Stomach (tissue), 9 donors: ENCODE measurements around the gene FNDC1. TPM values are rescaled to one million over a fixed set of nuclear protein-coding genes. Genes with fewer than 3 reads are reported as not detected.

ENCODE experiments used
- DNase-seq, 2 donors: peaks; one replicate each; pipeline versions ENCODE4 v3.0.0 to v3.0.0-alpha.2; 2013 to 2019
- H3K27ac ChIP-seq, 5 donors: fragments of 200-600 bp in 4 of 5; sonication (generic) in 4 of 5; one replicate each; pipeline ENCODE4 v1.5.1; 2013 to 2019; ENCODE audit warnings: mild to moderate bottlenecking in 1 of 5, moderate library complexity in 1 of 5
- H3K27me3 ChIP-seq, 3 donors: fragments of 200-600 bp; sonication (generic); one replicate each; pipeline ENCODE4 v1.5.1; 2017 to 2019; ENCODE audit warnings: mixed run types in 1 of 3
- H3K36me3 ChIP-seq, 4 donors: fragments of 200-600 bp; sonication (generic); 1 replicate in 3 of 4; 2 replicates in 1 of 4; pipeline ENCODE4 v1.5.1; 2016 to 2019
- H3K4me1 ChIP-seq, 4 donors: fragments of 200-600 bp; sonication (generic); one replicate each; pipeline ENCODE4 v1.5.1; 2016 to 2019
- H3K4me3 ChIP-seq, 4 donors: fragments of 200-600 bp; sonication (generic) in 3 of 4; one replicate each; pipeline ENCODE4 v1.5.1; 2016 to 2019; ENCODE audit warnings: mild to moderate bottlenecking in 1 of 4
- H3K9me3 ChIP-seq, 4 donors: fragments of 200-600 bp; sonication (generic); one replicate each; pipeline ENCODE4 v1.5.1; 2016 to 2019
- EP300 ChIP-seq: sonication (generic); formaldehyde crosslinking; IDR thresholded peaks from one replicate; pipeline ENCODE4 v1.6.1; 2017; ENCODE audit warnings: antibody characterized with exemption
- POLR2A ChIP-seq, 4 donors: fragments of 450-650 bp; IDR thresholded peaks; one replicate each; pipeline ENCODE4 v1.6.1; 2016; ENCODE audit warnings: antibody characterized with exemption in 4 of 4, control low read depth in 2 of 4, mild to moderate bottlenecking in 1 of 4, moderate library complexity in 1 of 4
- POLR2AphosphoS5 ChIP-seq, 3 donors: sonication (generic); formaldehyde crosslinking; IDR thresholded peaks; one replicate each; pipeline ENCODE4 v1.6.1; 2016; ENCODE audit warnings: antibody characterized with exemption in 3 of 3
- whole genome bisulfite sequencing, 5 donors: extraction: QIAGEN DNeasy Blood & Tissue Kit in 3 of 5; methylation state at CpG; one replicate each; pipeline versions ENCODE4 v1.1.5 to v1.1.7; 2013 to 2018; 5-methylcytosine and 5-hydroxymethylcytosine counted together
- intact Hi-C: fragments of 100-400 bp; cut with DNase I; formaldehyde crosslinking; loops from one replicate; pipeline ENCODE4 v1.15.1; 2023; ENCODE audit warnings: low total_unique reads
- polyA plus RNA-seq, 3 donors: library from polyadenylated mRNA; stranded (reverse); fragments of 200-250 nt; gene quantifications; one replicate each; pipeline ENCODE4 v1.2.3, GENCODE V29; 2013
- total RNA-seq, 5 donors: library from RNA; depleted of rRNA; stranded (reverse); fragments of >200 nt; gene quantifications; one replicate each; pipeline versions ENCODE4 v1.1.0 to v1.2.3, GENCODE V29; 2014 to 2016
- TF ChIP-seq, protein P1 (sequence below), 7 experiments: fragments of 450-650 bp in 4 of 7; fragments of 200-600 bp in 3 of 7; sonication (generic) in 3 of 7; IDR thresholded peaks; one replicate each; pipeline ENCODE4 v1.5.1; 2016 to 2019; ENCODE audit warnings: antibody characterized with exemption in 7 of 7, control low read depth in 2 of 7, mild to moderate bottlenecking in 1 of 7
- donor health status: healthy with polysubstance abuse.
- donor health status: Bipolar disorder and iron deficiency.
- donor health status: healthy.

FNDC1 gene
- total and polyA plus RNA-seq, 8 donors = 0.06 to 11.0 (median 0.43) TPM; not detected in 3

GRCh38 chr6:159260208-159260607 is 91.0 kb downstream of the FNDC1 start:
- no peak for TF ChIP-seq POLR2A (IDR thresholded peaks at IDR 0.05)
- TF ChIP-seq, protein P1, sequence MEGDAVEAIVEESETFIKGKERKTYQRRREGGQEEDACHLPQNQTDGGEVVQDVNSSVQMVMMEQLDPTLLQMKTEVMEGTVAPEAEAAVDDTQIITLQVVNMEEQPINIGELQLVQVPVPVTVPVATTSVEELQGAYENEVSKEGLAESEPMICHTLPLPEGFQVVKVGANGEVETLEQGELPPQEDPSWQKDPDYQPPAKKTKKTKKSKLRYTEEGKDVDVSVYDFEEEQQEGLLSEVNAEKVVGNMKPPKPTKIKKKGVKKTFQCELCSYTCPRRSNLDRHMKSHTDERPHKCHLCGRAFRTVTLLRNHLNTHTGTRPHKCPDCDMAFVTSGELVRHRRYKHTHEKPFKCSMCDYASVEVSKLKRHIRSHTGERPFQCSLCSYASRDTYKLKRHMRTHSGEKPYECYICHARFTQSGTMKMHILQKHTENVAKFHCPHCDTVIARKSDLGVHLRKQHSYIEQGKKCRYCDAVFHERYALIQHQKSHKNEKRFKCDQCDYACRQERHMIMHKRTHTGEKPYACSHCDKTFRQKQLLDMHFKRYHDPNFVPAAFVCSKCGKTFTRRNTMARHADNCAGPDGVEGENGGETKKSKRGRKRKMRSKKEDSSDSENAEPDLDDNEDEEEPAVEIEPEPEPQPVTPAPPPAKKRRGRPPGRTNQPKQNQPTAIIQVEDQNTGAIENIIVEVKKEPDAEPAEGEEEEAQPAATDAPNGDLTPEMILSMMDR (IDR thresholded peaks at IDR 0.05) = no peak
- TF ChIP-seq EP300 = no peak
- no peak for TF ChIP-seq POLR2AphosphoS5 (IDR thresholded peaks at IDR 0.05)
- Histone ChIP-seq H3K4me1 (no peaks in the 10 kb centered on the region), H3K27ac (no peak overlapping the region), H3K36me3 (no peaks in the 10 kb centered on the region), H3K27me3 (no peaks in the 10 kb centered on the region), H3K4me3 (no peak overlapping the region), H3K9me3 (no peaks in the 10 kb centered on the region)
- intact Hi-C loops = no loop called here
- DNase-seq = no peak
- WGBS, 5 donors = 82 to 88% (median 83%) methylated on average over 4 of the region's 4 CpGs

- intact Hi-C loops = no loop called here
- H3K27ac ChIP-seq = no peak overlapping the region
- no peaks in the 10 kb centered on the region for H3K27me3 ChIP-seq
- no peaks in the 10 kb centered on the region for H3K9me3 ChIP-seq
- no peak for DNase-seq
- H3K4me3 ChIP-seq = no peak overlapping the region
- no peaks in the 10 kb centered on the region for H3K36me3 ChIP-seq
- TF ChIP-seq, protein P1 (IDR thresholded peaks at IDR 0.05) = no peak
- TF ChIP-seq POLR2AphosphoS5 (IDR thresholded peaks at IDR 0.05) (no peak), EP300 (no peak), POLR2A (IDR thresholded peaks at IDR 0.05) (no peak)
- H3K4me1 ChIP-seq = no peaks in the 10 kb centered on the region
Measured at GRCh38 chr6:159261995-159262394, 92.8 kb downstream of the FNDC1 start.

DNA sequence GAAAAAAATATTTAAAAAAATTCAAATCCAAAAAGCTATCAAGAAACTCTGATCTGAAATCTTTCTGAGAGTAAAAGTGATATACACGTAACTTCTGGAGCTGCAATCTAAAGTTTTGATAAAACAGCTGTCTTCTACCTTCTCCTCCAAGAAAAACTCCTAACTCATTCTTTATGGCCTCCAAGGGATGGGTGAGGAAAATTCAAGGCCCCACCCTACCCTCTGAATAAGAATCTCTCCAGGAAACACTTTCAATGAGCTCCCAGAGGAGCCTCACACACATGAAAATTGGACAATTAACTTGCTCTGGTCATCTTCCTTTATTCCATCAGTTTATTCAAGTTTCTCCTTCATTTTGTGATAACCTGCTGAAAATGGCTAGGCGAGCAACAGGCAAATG is 93.4 kb downstream of the FNDC1 start:
- Histone ChIP-seq H3K27ac (no peak overlapping the region), H3K4me1 (no peaks in the 10 kb centered on the region), H3K27me3 (no peaks in the 10 kb centered on the region), H3K9me3 (no peaks in the 10 kb centered on the region), H3K36me3 (no peaks in the 10 kb centered on the region), H3K4me3 (no peak overlapping the region)
- 77 to 92% (median 86%) methylated on average over 2 of the region's 2 CpGs for WGBS, 5 donors
- intact Hi-C loops = no loop called here
- no peak for DNase-seq
- TF ChIP-seq, protein P1 (IDR thresholded peaks at IDR 0.05) = no peak
- TF ChIP-seq EP300 = no peak
- no peak for TF ChIP-seq POLR2A (IDR thresholded peaks at IDR 0.05)
- TF ChIP-seq POLR2AphosphoS5 (IDR thresholded peaks at IDR 0.05) = no peak

GRCh38 chr6:159267165-159267564 is 98.0 kb downstream of the FNDC1 start:
- Histone ChIP-seq H3K36me3 (no peaks in the 10 kb centered on the region), H3K4me3 (no peak overlapping the region), H3K27me3 (no peaks in the 10 kb centered on the region), H3K9me3 (no peaks in the 10 kb centered on the region), H3K27ac (no peak overlapping the region), H3K4me1 (no peaks in the 10 kb centered on the region)
- no peak for TF ChIP-seq EP300
- TF ChIP-seq POLR2AphosphoS5 (IDR thresholded peaks at IDR 0.05) = no peak
- no peak for TF ChIP-seq POLR2A (IDR thresholded peaks at IDR 0.05)
- TF ChIP-seq, protein P1 (IDR thresholded peaks at IDR 0.05) = no peak
- intact Hi-C loops = no loop called here
- peak in 1 of 2 donors; percentile 47 for DNase-seq
- WGBS, 5 donors = 41 to 55% (median 54%) methylated on average over 4 of the region's 4 CpGs
